ENCODE data around the gene FERMT3. TPM values are rescaled to one million over a fixed set of nuclear protein-coding genes. Genes with fewer than 3 reads are reported as not detected.
"Not testable (repeated sequence)": the region's sequence is repeated elsewhere in the genome, so short reads cannot be mapped to it uniquely, and the experiment has no call there.

The FERMT3 gene
- total RNA-seq (ENCODE audit: low replicate concordance) = 7.0 and 7.2 TPM in 2 replicates

- TF ChIP-seq CTCF (IDR thresholded peaks at IDR 0.05; ENCODE audit: insufficient read depth, low read length) = no peak
- DNase-seq (ENCODE audit: low read depth) = no peak
- H3K4me3 ChIP-seq (ENCODE audit: low read depth, low read length) = no peak within 1 kb of the TSS
Measured at GRCh38 chr11:64206457-64207255, at the start of gene FERMT3. TSS of gene FERMT3 (plus strand) at chr11:64206721. CDS start at chr11:64207365, 644 bp downstream.

GRCh38 chr11:64157631-64158394 lies 48.7 kb upstream of the FERMT3 start:
- DNase-seq (ENCODE audit: low read depth) = no peak
- no peak for TF ChIP-seq CTCF (IDR thresholded peaks at IDR 0.05; ENCODE audit: insufficient read depth, low read length)
- H3K4me3 ChIP-seq (ENCODE audit: low read depth, low read length) = no peak overlapping the region

GRCh38 chr11:64161037-64161436 lies 45.5 kb upstream of the FERMT3 start:
- H3K4me3 ChIP-seq (ENCODE audit: low read depth, low read length) = no peak overlapping the region
- no peak for DNase-seq (ENCODE audit: low read depth)
- no peak for TF ChIP-seq CTCF (IDR thresholded peaks at IDR 0.05; ENCODE audit: insufficient read depth, low read length)

GRCh38 chr11:64162769-64163168 lies 43.8 kb upstream of the FERMT3 start:
- DNase-seq (ENCODE audit: low read depth); H3K4me3 ChIP-seq (ENCODE audit: low read depth, low read length): not testable (repeated sequence)

- DNase-seq (ENCODE audit: low read depth) = no peak
- H3K4me3 ChIP-seq (ENCODE audit: low read depth, low read length) = no peak overlapping the region
Measured at GRCh38 chr11:64163951-64164350, 42.6 kb upstream of the FERMT3 start.

GRCh38 chr11:64164392-64165312 lies 41.9 kb upstream of the FERMT3 start:
- no peak for TF ChIP-seq CTCF (IDR thresholded peaks at IDR 0.05; ENCODE audit: insufficient read depth, low read length)
- peak overlapping the region; percentile 71 for H3K4me3 ChIP-seq (ENCODE audit: low read depth, low read length)
- no peak for DNase-seq (ENCODE audit: low read depth)

More at GRCh38 chr11:64163951-64164350, 42.6 kb upstream of the FERMT3 start:
- no peak for TF ChIP-seq CTCF (IDR thresholded peaks at IDR 0.05; ENCODE audit: insufficient read depth, low read length)
